GM12878 (cell line): Measurements from ENCODE around the gene CDCA3. TPM values are rescaled to one million over a fixed set of nuclear protein-coding genes. Genes with fewer than 3 reads are reported as not detected.

Source experiments
- ATAC-seq: fragments of 200-7000 bp; cut with Tn5 transposase; 3 replicates; pipeline ENCODE4 v1.9.1; 2020; ENCODE audit warnings: mild to moderate bottlenecking, moderate library complexity
- BruUV-seq: library from RNA; stranded (reverse); fragments of 400-500 nt; replicated peaks from 2 replicates; lab custom pipeline; 2021; lab: Mats Ljungman, UMichigan
- CTCF ChIA-PET: fragments of 300-600 bp; sonication (Branson Sonifier 250); formaldehyde crosslinking; extraction: SDS; loops from one replicate; lab custom pipeline; 2021; ENCODE audit warnings: inconsistent platforms; lab: Yijun Ruan, JAX
- POLR2A ChIA-PET: fragments of 350-600 bp; formaldehyde crosslinking; extraction: SDS; loops from one replicate; lab custom pipeline; 2021; ENCODE audit warnings: inconsistent platforms; lab: Charles Lee
- RAD21 ChIA-PET: fragments of 300-600 bp; sonication (Branson Sonifier 250); formaldehyde crosslinking; loops from one replicate; lab custom pipeline; 2023; ENCODE audit warnings: antibody characterized with exemption; ENCODE audit not compliant: unreplicated experiment; lab: Charles Lee
- SMC1A ChIA-PET: fragments of 300-600 bp; sonication (Branson Sonifier 250); formaldehyde crosslinking; loops from one replicate; lab custom pipeline; 2023; ENCODE audit not compliant: unreplicated experiment, uncharacterized antibody; lab: Charles Lee
- DNase-seq: peaks from one replicate; pipeline ENCODE4 v3.0.0-alpha.2; 2011; ENCODE audit warnings: low read depth, low spot score
- FAIRE-seq: peaks from 3 replicates; lab custom pipeline; 2011; peaks lifted over from hg19 to GRCh38; lab: Jason Lieb, UNC
- H2AFZ ChIP-seq: 2 replicates; pipeline ENCODE4 v1.6.0; 2011; ENCODE audit warnings: low read depth, low read length, control low read depth; ENCODE audit not compliant: control insufficient read depth
- H3K27ac ChIP-seq: 2 replicates; pipeline ENCODE4 v1.5.1; 2011; ENCODE audit warnings: control low read depth; ENCODE audit not compliant: control insufficient read depth, insufficient read depth
- H3K27me3 ChIP-seq, 2 experiments: replicated peaks in 1 of 2; 2 replicates each; pipeline versions ENCODE4 v1.6.0 to v1.6.1; 2011; ENCODE audit warnings: low read length in 1 of 2; ENCODE audit not compliant: control insufficient read depth in 2 of 2, insufficient read depth in 2 of 2
- H3K36me3 ChIP-seq, 2 experiments: 2 replicates each; pipeline ENCODE4 v1.5.1; 2011; ENCODE audit warnings: low read length in 1 of 2; ENCODE audit not compliant: control insufficient read depth in 2 of 2, insufficient read depth in 2 of 2
- H3K4me1 ChIP-seq: 2 replicates; pipeline ENCODE4 v1.6.1; 2011; ENCODE audit warnings: mild to moderate bottlenecking, low read length, moderate library complexity, mixed read lengths; ENCODE audit not compliant: control insufficient read depth, insufficient read depth
- H3K4me2 ChIP-seq: 2 replicates; pipeline ENCODE4 v1.6.0; 2011; ENCODE audit warnings: control low read depth; ENCODE audit not compliant: control insufficient read depth, insufficient read depth
- H3K4me3 ChIP-seq: fragments of 200-600 bp; sonication (generic); 2 replicates; pipeline ENCODE4 v1.5.1; 2016
- H3K79me2 ChIP-seq: 2 replicates; pipeline ENCODE4 v1.6.0; 2011; ENCODE audit warnings: low read length; ENCODE audit not compliant: control insufficient read depth, insufficient read depth
- H3K9ac ChIP-seq: 2 replicates; pipeline ENCODE4 v1.8.0; 2011; ENCODE audit warnings: low read length, control low read depth, mixed read lengths; ENCODE audit not compliant: control insufficient read depth, insufficient read depth
- H3K9me3 ChIP-seq: replicated peaks from 3 replicates; pipeline ENCODE4 v1.5.1; 2011; ENCODE audit warnings: mild to moderate bottlenecking, low read length; ENCODE audit not compliant: control insufficient read depth, insufficient read depth
- H4K20me1 ChIP-seq: 2 replicates; pipeline ENCODE4 v1.6.0; 2011; ENCODE audit not compliant: control insufficient read depth, insufficient read depth
- ATF2 ChIP-seq: IDR thresholded peaks from 2 replicates; pipeline ENCODE4 v1.6.1; 2012; ENCODE audit warnings: low read length, inconsistent platforms
- BCL11A ChIP-seq: IDR thresholded peaks from 2 replicates; pipeline ENCODE4 v1.6.1; 2011; ENCODE audit warnings: low read depth, low read length
- E2F8 ChIP-seq: fragments of 450-650 bp; IDR thresholded peaks from 2 replicates; pipeline ENCODE4 v1.6.1; 2018; ENCODE audit warnings: mild to moderate bottlenecking, low read depth, moderate library complexity; ENCODE audit not compliant: partially characterized antibody
- EZH2 ChIP-seq: IDR thresholded peaks from 2 replicates; pipeline ENCODE4 v1.6.1; 2012; ENCODE audit warnings: low read depth, mild to moderate bottlenecking, control low read depth, inconsistent platforms, low read length, borderline replicate concordance; ENCODE audit not compliant: control insufficient read depth
- HCFC1 ChIP-seq: fragments of 150-350 bp; IDR thresholded peaks from 2 replicates; pipeline ENCODE4 v1.6.1; 2014; ENCODE audit warnings: low read length
- MEF2B ChIP-seq: fragments of 450-650 bp; IDR thresholded peaks from 2 replicates; pipeline ENCODE4 v1.6.1; 2018; ENCODE audit warnings: mild to moderate bottlenecking, moderate library complexity; ENCODE audit not compliant: partially characterized antibody, poor library complexity, severe bottlenecking
- NFYB ChIP-seq: IDR thresholded peaks from 2 replicates; pipeline ENCODE4 v1.6.1; 2011; ENCODE audit warnings: low read depth, mild to moderate bottlenecking, low read length, improper control_type of control experiment, moderate library complexity; ENCODE audit not compliant: insufficient read depth
- SMAD5 ChIP-seq: IDR thresholded peaks from 2 replicates; pipeline ENCODE4 v1.6.1; 2016; ENCODE audit warnings: antibody characterized with exemption, low read depth
- SRF ChIP-seq, 2 experiments: IDR thresholded peaks; 2 replicates each; pipeline ENCODE4 v1.6.1; 2011; ENCODE audit warnings: low read depth in 2 of 2, low read length in 2 of 2, mild to moderate bottlenecking in 1 of 2, moderate library complexity in 1 of 2
- TCF12 ChIP-seq: IDR thresholded peaks from 2 replicates; pipeline ENCODE4 v1.6.1; 2011; ENCODE audit warnings: low read depth, mild to moderate bottlenecking, low read length
- TCF3 ChIP-seq: IDR thresholded peaks from 2 replicates; pipeline ENCODE4 v1.6.1; 2012; ENCODE audit warnings: low read depth, mild to moderate bottlenecking, low read length, borderline replicate concordance; ENCODE audit not compliant: insufficient read depth
- ZBTB11 ChIP-seq: fragments of 450-650 bp; formaldehyde crosslinking; IDR thresholded peaks from 2 replicates; pipeline ENCODE4 v1.5.0; 2022; ENCODE audit warnings: mild to moderate bottlenecking, missing genetic modification characterization
- ZSCAN29 ChIP-seq: fragments of 450-650 bp; IDR thresholded peaks from 2 replicates; pipeline ENCODE4 v1.6.1; 2017; ENCODE audit warnings: mild to moderate bottlenecking, moderate library complexity
- WGBS: methylation state at CpG from one replicate; pipeline ENCODE4 v1.1.6; 2016; ENCODE audit warnings: low lambda C conversion rate; ENCODE audit not compliant: insufficient replicate concordance, insufficient coverage; ENCODE audit errors: missing lambda C conversion rate; 5-methylcytosine and 5-hydroxymethylcytosine counted together
- in situ Hi-C: fragments of 300-500 bp; cut with MboI; formaldehyde crosslinking; loops from 9 replicates; pipeline ENCODE4 v1.14.3; 2018; ENCODE audit warnings: mixed read lengths
- intact Hi-C: fragments of 100-400 bp; cut with micrococcal nuclease; formaldehyde crosslinking; loops from one replicate; pipeline ENCODE4 v1.14.2; 2022; ENCODE audit not compliant: unreplicated experiment
- polyA plus RNA-seq, 11 experiments: library from polyadenylated mRNA; depleted of rRNA in 4 of 11; unstranded in 6 of 11; stranded (reverse) in 5 of 11; fragments of >200 nt; fragmentation: Nextera tagmentation in 4 of 11; fragmentation: Illumina TruSeq in 1 of 11; extraction: Ambion mirVana in 4 of 11; extraction: Trizol in 1 of 11; gene quantifications; 1 replicate in 1 of 11; 2 replicates in 10 of 11; pipeline versions ENCODE4 v1.2.1 to v1.2.3, GENCODE V29; 2011 to 2016; ENCODE audit warnings: inconsistent platforms in 2 of 11, missing spikeins in 2 of 11, low read depth in 1 of 11
- total RNA-seq, 4 experiments: library from RNA; depleted of rRNA in 3 of 4; stranded (reverse); fragments of >200 nt in 3 of 4; fragmentation: Illumina TruSeq in 1 of 4; extraction: Trizol in 1 of 4; gene quantifications; 2 replicates each; pipeline versions ENCODE4 v1.2.1 to v1.2.3, GENCODE V29; 2013 to 2021

CDCA3 gene
- total and polyA plus RNA-seq, 10 of the 15 experiments (the other 5 are each of a cell fraction or from before 2014, with no cell fraction given): 34.5 to 148 (median 97.4) TPM

- no peak overlapping the region for H3K4me3 ChIP-seq
- no peak overlapping the region for H3K9ac ChIP-seq
- SMC1A ChIA-PET: interaction anchor here (0.7 to 5.8 kb wide), 2 partner anchors 12 to 79 kb away, joined by 3 to 35 read pairs; partner anchors contain the start of gene MLF2
- POLR2A ChIA-PET: interaction anchor here (0.7 to 1.6 kb wide), 3 partner anchors 20 to 79 kb away, joined by 3 to 8 read pairs (median 4); partner anchors contain the start of genes MLF2, SPSB2 and USP5
- RAD21 ChIA-PET: no interaction called here
- DNase-seq (no peak), ATAC-seq (no peak), FAIRE-seq (no peak)
- no peak overlapping the region for H2AFZ ChIP-seq
- no peak for TF ChIP-seq EZH2
- TF ChIP-seq HCFC1: no peak
- no peak for TF ChIP-seq ZBTB11 (CRISPR knock-in tag)
- no peak for TF ChIP-seq TCF12
- TF ChIP-seq E2F8: no peak
- no peak for TF ChIP-seq ATF2
- no peak for TF ChIP-seq ZSCAN29
- TF ChIP-seq SMAD5: no peak
- no peak for TF ChIP-seq MEF2B
- no peak for TF ChIP-seq BCL11A
- no peak for TF ChIP-seq TCF3
- TF ChIP-seq NFYB: no peak
- no peak for TF ChIP-seq SRF (IDR thresholded peaks at IDR 0.05; ENCODE audit: low read depth in 2 of 2, low read length in 2 of 2)
- no TSS peak for BruUV-seq
- no peak overlapping the region for H3K4me2 ChIP-seq
- H3K27ac ChIP-seq: no peak overlapping the region
- no peaks in the 10 kb centered on the region for H3K36me3 ChIP-seq
- H3K9me3 ChIP-seq: no peaks in the 10 kb centered on the region
- intact Hi-C loops (no loop called here), in situ Hi-C loops (no loop called here)
- peaks cover 4% of the 10 kb centered on the region for H3K4me1 ChIP-seq
- H4K20me1 ChIP-seq: no peaks in the 10 kb centered on the region
- H3K27me3 ChIP-seq: peaks cover 16 to 17% of the 10 kb centered on the region in 2 experiments
- CTCF ChIA-PET: interaction anchor here (0.7 to 6.8 kb wide), 6 partner anchors 19 to 95 kb away, joined by 3 to 72 read pairs (median 13); partner anchors contain the start of genes CDCA3, MLF2 and USP5
- 40% methylated on average over 4 of the region's 4 CpGs for WGBS
- no peaks in the 10 kb centered on the region for H3K79me2 ChIP-seq
These were observed 19.0 kb downstream of the CDCA3 start for GRCh38 chr12:6832125-6832524.
